ENCODE measurements around the gene C1QTNF5. TPM values are rescaled to one million over a fixed set of nuclear protein-coding genes. Genes with fewer than 3 reads are reported as not detected.

C1QTNF5 gene
- total and polyA plus RNA-seq, 2 donors (not counting 1 experiment from before 2014, with no cell fraction given), result not detected

GRCh38 chr11:119330237-119330636 is 10.4 kb downstream of the C1QTNF5 start:
- H3K9ac ChIP-seq (ENCODE audit: low read length), result no peak overlapping the region
- no peak overlapping the region for H3K4me2 ChIP-seq (replicated peaks; ENCODE audit: low read depth, low read length, poor library complexity, severe bottlenecking)
- no peaks in the 10 kb centered on the region for H4K20me1 ChIP-seq (ENCODE audit: control insufficient read depth, insufficient read depth, low read length, poor library complexity, severe bottlenecking)
- POLR2A ChIA-PET, result interaction anchor here (0.7 kb wide), 1 partner anchor 560 kb away, joined by 8 read pairs; no protein-coding TSS in a partner anchor
- H3K27ac Mint-ChIP-seq, result no peak overlapping the region
- no peaks in the 10 kb centered on the region for H3K36me3 ChIP-seq (replicated peaks in 1 of 2; ENCODE audit: control extremely low read depth in 1 of 2, control insufficient read depth in 1 of 2, extremely low read depth in 1 of 2, insufficient read depth in 2 of 2, low read length in 1 of 2)
- no peaks in the 10 kb centered on the region for H3K27me3 ChIP-seq (replicated peaks in 1 of 4; ENCODE audit: control extremely low read depth in 1 of 4, control insufficient read depth in 3 of 4, insufficient read depth in 4 of 4, low read length in 3 of 4)
- peaks cover 5 to 10% of the 10 kb centered on the region in 2 donors for H3K4me1 ChIP-seq (ENCODE audit: control insufficient read depth in 2 of 2, insufficient read depth in 2 of 2, low read length in 2 of 2)
- intact Hi-C loops (cut with micrococcal nuclease), result no loop called here
- no peak for TF ChIP-seq EZH2 (IDR thresholded peaks at IDR 0.05; ENCODE audit: borderline replicate concordance, insufficient read depth, low read depth, low read length, poor library complexity, severe bottlenecking)
- no peak for TF ChIP-seq CTCF (IDR thresholded peaks at IDR 0.05)
- peaks cover 9% of the 10 kb centered on the region for H3K27me3 Mint-ChIP-seq
- ATAC-seq (ENCODE audit: low read depth) (no peak), DNase-seq (no peak)
- peaks cover 14% of the 10 kb centered on the region for H3K4me1 Mint-ChIP-seq
- H2AFZ ChIP-seq (ENCODE audit: insufficient read depth, low read depth, low read length, poor library complexity, severe bottlenecking), result no peak overlapping the region
- WGBS (ENCODE audit: insufficient coverage), result 33% methylated on average over 1 of the region's 1 CpG
- H3K79me2 ChIP-seq (ENCODE audit: control insufficient read depth, insufficient read depth, low read length), result peaks cover 13% of the 10 kb centered on the region
- H3K9me3 Mint-ChIP-seq (ENCODE audit: insufficient read depth), result no peaks in the 10 kb centered on the region
- H3K4me3 Mint-ChIP-seq, result no peak overlapping the region
- H3K27ac ChIP-seq (ENCODE audit: low read length in 2 of 2), result no peak overlapping the region
- H3K4me3 ChIP-seq (ENCODE audit: control extremely low read depth in 1 of 5, extremely low read depth in 1 of 5, insufficient read depth in 1 of 5, low read depth in 2 of 5, low read length in 4 of 5), result no peak overlapping the region
- CTCF ChIA-PET, result no interaction called here
- H3K9me3 ChIP-seq (ENCODE audit: control extremely low read depth in 1 of 3, control insufficient read depth in 2 of 3, insufficient read depth in 1 of 3, low read length in 2 of 3), result no peaks in the 10 kb centered on the region

- Histone ChIP-seq H3K4me3 (ENCODE audit: control extremely low read depth in 1 of 5, extremely low read depth in 1 of 5, insufficient read depth in 1 of 5, low read depth in 2 of 5, low read length in 4 of 5) (no peak overlapping the region), H3K27ac (ENCODE audit: low read length in 2 of 2) (no peak overlapping the region), H3K36me3 (replicated peaks in 1 of 2; ENCODE audit: control extremely low read depth in 1 of 2, control insufficient read depth in 1 of 2, extremely low read depth in 1 of 2, insufficient read depth in 2 of 2, low read length in 1 of 2) (no peaks in the 10 kb centered on the region), H3K4me1 (ENCODE audit: control insufficient read depth in 2 of 2, insufficient read depth in 2 of 2, low read length in 2 of 2) (peaks cover 0 to 4% of the 10 kb centered on the region in 2 donors), H2AFZ (ENCODE audit: insufficient read depth, low read depth, low read length, poor library complexity, severe bottlenecking) (no peak overlapping the region), H3K27me3 (replicated peaks in 1 of 4; ENCODE audit: control extremely low read depth in 1 of 4, control insufficient read depth in 3 of 4, insufficient read depth in 4 of 4, low read length in 3 of 4) (no peaks in the 10 kb centered on the region), H4K20me1 (ENCODE audit: control insufficient read depth, insufficient read depth, low read length, poor library complexity, severe bottlenecking) (no peaks in the 10 kb centered on the region), H3K9ac (ENCODE audit: low read length) (no peak overlapping the region), H3K4me2 (replicated peaks; ENCODE audit: low read depth, low read length, poor library complexity, severe bottlenecking) (no peak overlapping the region), H3K79me2 (ENCODE audit: control insufficient read depth, insufficient read depth, low read length) (peaks cover 6% of the 10 kb centered on the region), H3K9me3 (ENCODE audit: control extremely low read depth in 1 of 3, control insufficient read depth in 2 of 3, insufficient read depth in 1 of 3, low read length in 2 of 3) (no peaks in the 10 kb centered on the region)
- ATAC-seq (ENCODE audit: low read depth) (no peak), DNase-seq (no peak)
- H3K27ac Mint-ChIP-seq, result no peak overlapping the region
- no peaks in the 10 kb centered on the region for H3K9me3 Mint-ChIP-seq (ENCODE audit: insufficient read depth)
- H3K4me3 Mint-ChIP-seq, result no peak overlapping the region
- CTCF ChIA-PET, result interaction anchor here (0.7 kb wide), 1 partner anchor 426 kb away, joined by 3 read pairs; no protein-coding TSS in a partner anchor
- no CpG with 5 or more reads among the region's 2 CpGs for WGBS (ENCODE audit: insufficient coverage)
- no peak for TF ChIP-seq EZH2 (IDR thresholded peaks at IDR 0.05; ENCODE audit: borderline replicate concordance, insufficient read depth, low read depth, low read length, poor library complexity, severe bottlenecking)
- no peak for TF ChIP-seq CTCF (IDR thresholded peaks at IDR 0.05)
- intact Hi-C loops (cut with micrococcal nuclease), result no loop called here
- H3K4me1 Mint-ChIP-seq, result peaks cover 7% of the 10 kb centered on the region
- POLR2A ChIA-PET, result no interaction called here
- H3K27me3 Mint-ChIP-seq, result peaks cover 9% of the 10 kb centered on the region
These were observed 11.4 kb downstream of the C1QTNF5 start for GRCh38 chr11:119329320-119329719.

Measured in B cell (primary cell).